Gastroesophageal sphincter (tissue), 4 donors: ENCODE results near the gene TATDN2. TPM values are rescaled to one million over a fixed set of nuclear protein-coding genes. Genes with fewer than 3 reads are reported as not detected.

Experiments used
- ATAC-seq: fragments of 150-250 bp; one replicate; pipeline ENCODE4 v1.9.1; 2016; ENCODE audit warnings: mild to moderate bottlenecking, moderate library complexity
- H3K27ac ChIP-seq, 4 donors: fragments of 200-600 bp; sonication (generic) in 3 of 4; 1 replicate in 3 of 4; 2 replicates in 1 of 4; pipeline ENCODE4 v1.5.1; 2016 to 2019
- H3K27me3 ChIP-seq: fragments of 200-600 bp; sonication (generic); one replicate; pipeline ENCODE4 v1.5.1; 2019
- H3K36me3 ChIP-seq, 2 donors: fragments of 200-600 bp; sonication (generic); one replicate each; pipeline ENCODE4 v1.5.1; 2019; ENCODE audit warnings: control low read depth in 1 of 2
- H3K4me1 ChIP-seq, 3 donors: fragments of 200-600 bp; sonication (generic); 1 replicate in 2 of 3; 2 replicates in 1 of 3; pipeline ENCODE4 v1.5.1; 2016 to 2019; ENCODE audit warnings: control low read depth in 2 of 3
- H3K4me3 ChIP-seq, 2 donors: fragments of 200-600 bp; sonication (generic); one replicate each; pipeline ENCODE4 v1.5.1; 2019; ENCODE audit warnings: mild to moderate bottlenecking in 1 of 2, moderate library complexity in 1 of 2
- H3K9me3 ChIP-seq, 3 donors: fragments of 200-600 bp; sonication (generic); one replicate each; pipeline ENCODE4 v1.5.1; 2017 to 2019; ENCODE audit warnings: control low read depth in 2 of 3
- CTCF ChIP-seq, 4 experiments: fragments of 200-600 bp in 2 of 4; fragments of 450-650 bp in 2 of 4; sonication (generic) in 1 of 4; IDR thresholded peaks; one replicate each; pipeline ENCODE4 v1.5.1; 2017 to 2019; ENCODE audit warnings: antibody characterized with exemption in 4 of 4, mild to moderate bottlenecking in 2 of 4, moderate library complexity in 2 of 4
- EP300 ChIP-seq: sonication (generic); formaldehyde crosslinking; IDR thresholded peaks from one replicate; pipeline ENCODE4 v1.6.1; 2017; ENCODE audit warnings: antibody characterized with exemption, mild to moderate bottlenecking
- POLR2A ChIP-seq, 2 donors: fragments of 450-650 bp; IDR thresholded peaks; one replicate each; pipeline ENCODE4 v1.6.1; 2017; ENCODE audit warnings: antibody characterized with exemption in 2 of 2, mild to moderate bottlenecking in 2 of 2, moderate library complexity in 1 of 2
- POLR2AphosphoS5 ChIP-seq: sonication (generic); formaldehyde crosslinking; IDR thresholded peaks from one replicate; pipeline ENCODE4 v1.6.1; 2017; ENCODE audit warnings: antibody characterized with exemption
- WGBS, 2 donors: methylation state at CpG; one replicate each; pipeline ENCODE4 v1.1.5; 2018; ENCODE audit warnings: low coverage in 1 of 2; 5-methylcytosine and 5-hydroxymethylcytosine counted together
- total RNA-seq, 4 donors: library from RNA; depleted of rRNA; stranded (reverse); fragments of >200 nt; gene quantifications; one replicate each; pipeline ENCODE4 v1.1.0, GENCODE V29; 2016

TATDN2 gene
- total RNA-seq, 4 donors from 2014 or later: 10.0 to 28.4 (median 22.6) TPM

GRCh38 chr3:10238345-10239183 is 9.7 kb upstream of the TATDN2 start:
- Histone ChIP-seq H3K4me3 (no peak overlapping the region), H3K27me3 (no peaks in the 10 kb centered on the region), H3K36me3 (peaks cover 0 to 61% of the 10 kb centered on the region in 2 donors), H3K27ac (no peak overlapping the region), H3K9me3 (no peaks in the 10 kb centered on the region), H3K4me1 (no peaks in the 10 kb centered on the region)
- WGBS, 2 donors: 84 to 92% methylated on average over 2 to 5 of the region's 15 CpGs
- no peak for TF ChIP-seq POLR2AphosphoS5
- TF ChIP-seq EP300: no peak
- no peak for TF ChIP-seq CTCF (IDR thresholded peaks at IDR 0.05)
- TF ChIP-seq POLR2A (IDR thresholded peaks at IDR 0.05): no peak
- ATAC-seq: no peak

- no peak overlapping the region for H3K4me3 ChIP-seq
- H3K27me3 ChIP-seq: no peaks in the 10 kb centered on the region
- peaks cover 0 to 15% (median 0%) of the 10 kb centered on the region in 3 donors for H3K9me3 ChIP-seq
- peaks cover 0 to 44% of the 10 kb centered on the region in 2 donors for H3K36me3 ChIP-seq
- WGBS, 2 donors: 67 to 100% methylated on average over 2 to 3 of the region's 6 CpGs
- H3K4me1 ChIP-seq: no peaks in the 10 kb centered on the region
- no peak overlapping the region for H3K27ac ChIP-seq
- TF ChIP-seq POLR2A (IDR thresholded peaks at IDR 0.05): no peak
- no peak for TF ChIP-seq POLR2AphosphoS5
- TF ChIP-seq CTCF (IDR thresholded peaks at IDR 0.05): no peak
- TF ChIP-seq EP300: no peak
- no peak for ATAC-seq
Observed at GRCh38 chr3:10240799-10241198, 7.5 kb upstream of the TATDN2 start.

- no peak for ATAC-seq
- 74 to 78% methylated on average over 6 to 7 of the region's 7 CpGs for WGBS, 2 donors
Observed at GRCh38 chr3:10242182-10243065, 5.8 kb upstream of the TATDN2 start.

GRCh38 chr3:10244009-10244408 is 4.2 kb upstream of the TATDN2 start:
- H3K4me1 ChIP-seq: peaks cover 0 to 9% (median 0%) of the 10 kb centered on the region in 3 donors
- peaks cover 0 to 23% of the 10 kb centered on the region in 2 donors for H3K36me3 ChIP-seq
- no peak for ATAC-seq
- no peaks in the 10 kb centered on the region for H3K27me3 ChIP-seq
- H3K27ac ChIP-seq: no peak overlapping the region
- H3K4me3 ChIP-seq: no peak overlapping the region
- WGBS, 2 donors: 67 to 100% methylated on average over 1 to 3 of the region's 3 CpGs
- peaks cover 0 to 16% (median 0%) of the 10 kb centered on the region in 3 donors for H3K9me3 ChIP-seq
- TF ChIP-seq EP300 (no peak), CTCF (IDR thresholded peaks at IDR 0.05) (no peak), POLR2A (IDR thresholded peaks at IDR 0.05) (no peak), POLR2AphosphoS5 (no peak)

More at GRCh38 chr3:10242182-10243065, 5.8 kb upstream of the TATDN2 start:
- Histone ChIP-seq H3K4me1 (peaks cover 0 to 1% (median 0%) of the 10 kb centered on the region in 3 donors), H3K9me3 (peaks cover 0 to 16% (median 0%) of the 10 kb centered on the region in 3 donors), H3K36me3 (peaks cover 0 to 29% of the 10 kb centered on the region in 2 donors), H3K27me3 (no peaks in the 10 kb centered on the region), H3K27ac (no peak overlapping the region), H3K4me3 (no peak overlapping the region)
- TF ChIP-seq POLR2AphosphoS5 (no peak), POLR2A (IDR thresholded peaks at IDR 0.05) (no peak), EP300 (no peak), CTCF (IDR thresholded peaks at IDR 0.05) (no peak)
